GM12865 (cell line): ENCODE data around the gene C1QC.

Source experiments
- DNase-seq: peaks from one replicate; pipeline ENCODE4 v3.0.0; 2010; ENCODE audit warnings: low read depth
- H3K4me3 ChIP-seq: 2 replicates; pipeline ENCODE4 v1.5.1; 2011; ENCODE audit warnings: mild to moderate bottlenecking, low read depth, low read length, control low read depth
- CTCF ChIP-seq: IDR thresholded peaks from 2 replicates; pipeline ENCODE4 v1.5.1; 2011; ENCODE audit warnings: low read length, control low read depth, low read depth, inconsistent platforms; ENCODE audit not compliant: insufficient read depth; ENCODE audit errors: missing control alignments

C1QC gene

GRCh38 chr1:22616571-22616970 lies 26.9 kb upstream of the C1QC start:
- no peak for TF ChIP-seq CTCF
- DNase-seq = no peak
- H3K4me3 ChIP-seq = no peak overlapping the region

- H3K4me3 ChIP-seq = no peak overlapping the region
- no peak for DNase-seq
- no peak for TF ChIP-seq CTCF
Measured at GRCh38 chr1:22618056-22618455, 25.4 kb upstream of the C1QC start.

GRCh38 chr1:22619252-22619651 lies 24.2 kb upstream of the C1QC start:
- DNase-seq = no peak
- H3K4me3 ChIP-seq = no peak overlapping the region
- TF ChIP-seq CTCF = no peak

- no peak for DNase-seq
- H3K4me3 ChIP-seq = no peak overlapping the region
- TF ChIP-seq CTCF = no peak
Measured at GRCh38 chr1:22619798-22620197, 23.6 kb upstream of the C1QC start.

- no peak for DNase-seq
- no peak overlapping the region for H3K4me3 ChIP-seq
- TF ChIP-seq CTCF = no peak
Measured at GRCh38 chr1:22621761-22622160, 21.7 kb upstream of the C1QC start.

GRCh38 chr1:22625262-22625925 lies 18.0 kb upstream of the C1QC start:
- no peak overlapping the region for H3K4me3 ChIP-seq
- no peak for DNase-seq
- no peak for TF ChIP-seq CTCF

GRCh38 chr1:22626237-22627157 lies 16.9 kb upstream of the C1QC start:
- DNase-seq = no peak
- TF ChIP-seq CTCF = no peak
- H3K4me3 ChIP-seq = no peak overlapping the region
